ENCODE measurements around the gene TTC33. TPM values are rescaled to one million over a fixed set of nuclear protein-coding genes. Genes with fewer than 3 reads are reported as not detected.
"Not testable (repeated sequence)": the region's sequence is repeated elsewhere in the genome, so short reads cannot be mapped to it uniquely, and the experiment has no call there.

Gene TTC33
- polyA plus RNA-seq, 10 donors: 16.6 to 23.1 (median 18.7) TPM

- no peak for DNase-seq
Observed at GRCh38 chr5:40575411-40575810, 180.3 kb downstream of the TTC33 start.

GRCh38 chr5:40572937-40573336 is 182.8 kb downstream of the TTC33 start:
- DNase-seq: peak; percentile 73 to 86 (median 73)

- peak in 2 of 3 donors; percentile 41 to 66 for DNase-seq
Observed at GRCh38 chr5:40572391-40572790, 183.4 kb downstream of the TTC33 start.

GRCh38 chr5:40571729-40572128 is 184.0 kb downstream of the TTC33 start:
- DNase-seq: peak in 1 of 3 donors; percentile 3

- DNase-seq: peak in 1 of 3 donors; percentile 26
Observed at GRCh38 chr5:40570408-40571129, 185.2 kb downstream of the TTC33 start.

- peak in 1 of 3 donors; percentile 7 for DNase-seq
Observed at GRCh38 chr5:40569546-40570270, 186.1 kb downstream of the TTC33 start.

- no peak for DNase-seq
Observed at GRCh38 chr5:40568548-40568947, 187.2 kb downstream of the TTC33 start.

GRCh38 chr5:40563173-40563572 is 192.6 kb downstream of the TTC33 start:
- DNase-seq: not testable (repeated sequence)

GRCh38 chr5:40560474-40561110 is 195.2 kb downstream of the TTC33 start:
- no peak for DNase-seq

GRCh38 chr5:40559306-40559705 is 196.5 kb downstream of the TTC33 start:
- no peak for DNase-seq

GRCh38 chr5:40557501-40557900 is 198.3 kb downstream of the TTC33 start:
- DNase-seq: no peak

- no peak for DNase-seq
Observed at GRCh38 chr5:40556811-40557210, 198.9 kb downstream of the TTC33 start.

- DNase-seq: no peak
Observed at GRCh38 chr5:40555886-40556285, 199.9 kb downstream of the TTC33 start.

- no peak for DNase-seq
Observed at GRCh38 chr5:40554813-40555212, 200.9 kb downstream of the TTC33 start.

GRCh38 chr5:40554054-40554453 is 201.7 kb downstream of the TTC33 start:
- DNase-seq: no peak

- DNase-seq: no peak
Observed at GRCh38 chr5:40552981-40553380, 202.8 kb downstream of the TTC33 start.

- DNase-seq: peak in 1 of 3 donors; percentile 85
Observed at GRCh38 chr5:40551496-40552491, 204.0 kb downstream of the TTC33 start.

- DNase-seq: no peak
Observed at GRCh38 chr5:40550481-40550880, 205.3 kb downstream of the TTC33 start.

GRCh38 chr5:40549616-40550015 is 206.1 kb downstream of the TTC33 start:
- no peak for DNase-seq

- DNase-seq: no peak
Observed at GRCh38 chr5:40547994-40548575, 207.7 kb downstream of the TTC33 start.

- DNase-seq: no peak
Observed at GRCh38 chr5:40547557-40547956, 208.2 kb downstream of the TTC33 start.

All from muscle of back (tissue), 11 donors.